Activated B cell treated with CpG ODN at 0.5 μM for 24 hours (primary cell): ENCODE measurements around the gene SNAPC5. TPM values are rescaled to one million over a fixed set of nuclear protein-coding genes. Genes with fewer than 3 reads are reported as not detected.
"Not testable (repeated sequence)": the region's sequence is repeated elsewhere in the genome, so short reads cannot be mapped to it uniquely, and the experiment has no call there.

Experiments used
- ATAC-seq: fragments of 200-7000 bp; cut with Tn5 transposase; one replicate; pipeline ENCODE4 v1.10.0; 2021; ENCODE audit warnings: low read depth, mild to moderate bottlenecking, moderate library complexity
- CTCF ChIA-PET: fragments of 350-600 bp; sonication (Branson Sonifier 250); formaldehyde crosslinking; loops from one replicate; lab custom pipeline; 2021; ENCODE audit warnings: antibody characterized with exemption; lab: Charles Lee
- POLR2A ChIA-PET: fragments of 350-600 bp; sonication (Branson Sonifier 250); formaldehyde crosslinking; loops from one replicate; lab custom pipeline; 2021; ENCODE audit warnings: antibody characterized with exemption; lab: Charles Lee
- DNase-seq: peaks from one replicate; pipeline ENCODE4 v3.0.0; 2022
- H3K27ac Mint-ChIP-seq: one replicate; pipeline ENCODE4 v1.8.0; 2020; ENCODE audit warnings: mixed read lengths
- H3K27me3 Mint-ChIP-seq: one replicate; pipeline ENCODE4 v1.8.0; 2021; ENCODE audit warnings: mixed read lengths
- H3K36me3 Mint-ChIP-seq: one replicate; pipeline ENCODE4 v1.8.0; 2021; ENCODE audit warnings: low read depth, mixed read lengths
- H3K4me1 Mint-ChIP-seq: one replicate; pipeline ENCODE4 v1.8.0; 2021; ENCODE audit warnings: mixed read lengths
- H3K4me3 Mint-ChIP-seq: one replicate; pipeline ENCODE4 v1.8.0; 2020; ENCODE audit warnings: mild to moderate bottlenecking, mixed read lengths
- H3K9me3 Mint-ChIP-seq: one replicate; pipeline ENCODE4 v1.8.0; 2020; ENCODE audit warnings: mixed read lengths
- intact Hi-C: fragments of 100-400 bp; cut with micrococcal nuclease; formaldehyde crosslinking; loops from one replicate; pipeline ENCODE4 v1.15.1; 2024
- total RNA-seq: library from RNA; stranded (reverse); gene quantifications from 2 replicates; pipeline ENCODE4 v1.2.3, GENCODE V29; 2022
- TF ChIP-seq, protein P1 (sequence below): fragments of 200-600 bp; IDR thresholded peaks from one replicate; pipeline ENCODE4 v1.8.0; 2022; ENCODE audit warnings: antibody characterized with exemption, mild to moderate bottlenecking

SNAPC5 gene
- total RNA-seq, 1 donor from 2014 or later, result 28.5 TPM

DNA sequence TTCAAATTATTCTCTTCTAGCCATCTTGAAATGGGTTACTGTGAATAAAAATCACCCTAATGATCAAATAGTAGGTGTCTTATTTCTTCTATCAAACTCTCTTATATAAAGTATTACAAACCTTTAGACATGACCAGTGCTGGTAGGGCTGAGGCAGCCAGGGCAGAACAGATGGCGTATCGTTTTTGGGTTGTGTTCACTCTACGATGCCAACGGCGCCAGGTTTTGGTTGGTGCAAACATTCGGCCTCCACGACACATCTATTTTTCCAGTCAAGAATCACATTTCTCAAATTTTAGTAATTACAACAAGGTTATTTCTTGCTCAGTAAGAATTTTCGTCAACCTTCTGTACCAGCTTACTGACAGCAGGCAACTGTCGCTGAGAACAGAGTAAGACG lies 4.9 kb upstream of the SNAPC5 start:
- TF ChIP-seq, protein P1, sequence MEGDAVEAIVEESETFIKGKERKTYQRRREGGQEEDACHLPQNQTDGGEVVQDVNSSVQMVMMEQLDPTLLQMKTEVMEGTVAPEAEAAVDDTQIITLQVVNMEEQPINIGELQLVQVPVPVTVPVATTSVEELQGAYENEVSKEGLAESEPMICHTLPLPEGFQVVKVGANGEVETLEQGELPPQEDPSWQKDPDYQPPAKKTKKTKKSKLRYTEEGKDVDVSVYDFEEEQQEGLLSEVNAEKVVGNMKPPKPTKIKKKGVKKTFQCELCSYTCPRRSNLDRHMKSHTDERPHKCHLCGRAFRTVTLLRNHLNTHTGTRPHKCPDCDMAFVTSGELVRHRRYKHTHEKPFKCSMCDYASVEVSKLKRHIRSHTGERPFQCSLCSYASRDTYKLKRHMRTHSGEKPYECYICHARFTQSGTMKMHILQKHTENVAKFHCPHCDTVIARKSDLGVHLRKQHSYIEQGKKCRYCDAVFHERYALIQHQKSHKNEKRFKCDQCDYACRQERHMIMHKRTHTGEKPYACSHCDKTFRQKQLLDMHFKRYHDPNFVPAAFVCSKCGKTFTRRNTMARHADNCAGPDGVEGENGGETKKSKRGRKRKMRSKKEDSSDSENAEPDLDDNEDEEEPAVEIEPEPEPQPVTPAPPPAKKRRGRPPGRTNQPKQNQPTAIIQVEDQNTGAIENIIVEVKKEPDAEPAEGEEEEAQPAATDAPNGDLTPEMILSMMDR, result no peak
- POLR2A ChIA-PET, result interaction anchor here (3.5 kb wide), 1 partner anchor 116 kb away, joined by 24 read pairs; the partner anchor contains the start of gene MAP2K1
- Mint-ChIP-seq H3K4me1 (peaks cover 55% of the 10 kb centered on the region), H3K27me3 (no peaks in the 10 kb centered on the region), H3K4me3 (peak overlapping the region; percentile 100), H3K27ac (peak overlapping the region; percentile 100), H3K9me3 (no peaks in the 10 kb centered on the region), H3K36me3 (peaks cover 79% of the 10 kb centered on the region)
- ATAC-seq, result no peak
- intact Hi-C loops, result loop anchor here (5.0 to 10.0 kb wide), 4 partner anchors 752 to 1332 kb away; partner anchors contain the start of genes AAGAB, C15orf61, IQCH and RNU5B-1
- CTCF ChIA-PET, result no interaction called here
- no peak for DNase-seq

DNA sequence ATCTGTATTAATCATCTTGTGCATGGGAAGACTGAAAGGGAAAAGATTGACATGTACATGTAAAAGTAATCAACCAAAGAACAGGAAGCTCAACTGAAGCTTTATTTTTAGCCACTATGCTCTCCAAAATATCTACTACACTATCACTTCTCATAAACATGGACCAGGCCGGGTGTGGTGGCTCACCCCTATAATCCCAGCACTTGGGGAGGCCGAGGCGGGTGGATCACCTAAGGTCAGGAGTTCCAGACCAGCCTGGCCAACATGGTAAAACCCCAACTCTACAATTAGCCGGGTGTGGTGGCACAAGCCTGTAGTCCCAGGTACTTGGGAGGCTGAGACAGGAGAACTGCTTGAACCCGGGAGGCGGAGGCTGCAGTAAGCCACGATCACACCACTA lies 2.8 kb upstream of the SNAPC5 start:
- Mint-ChIP-seq H3K36me3 (peaks cover 91% of the 10 kb centered on the region), H3K4me3 (peak overlapping the region; percentile 15), H3K4me1 (peaks cover 61% of the 10 kb centered on the region)
- H3K27ac Mint-ChIP-seq, DNase-seq, ATAC-seq, H3K27me3 Mint-ChIP-seq, H3K9me3 Mint-ChIP-seq, CTCF ChIA-PET: not testable (repeated sequence)
- POLR2A ChIA-PET, result interaction anchor here (1.0 kb wide), 1 partner anchor 143 kb away, joined by 4 read pairs; no protein-coding TSS in a partner anchor
- intact Hi-C loops, result loop anchor here (5.0 to 10.0 kb wide), 4 partner anchors 754 to 1334 kb away; partner anchors contain the start of genes AAGAB, C15orf61, IQCH and RNU5B-1

DNA sequence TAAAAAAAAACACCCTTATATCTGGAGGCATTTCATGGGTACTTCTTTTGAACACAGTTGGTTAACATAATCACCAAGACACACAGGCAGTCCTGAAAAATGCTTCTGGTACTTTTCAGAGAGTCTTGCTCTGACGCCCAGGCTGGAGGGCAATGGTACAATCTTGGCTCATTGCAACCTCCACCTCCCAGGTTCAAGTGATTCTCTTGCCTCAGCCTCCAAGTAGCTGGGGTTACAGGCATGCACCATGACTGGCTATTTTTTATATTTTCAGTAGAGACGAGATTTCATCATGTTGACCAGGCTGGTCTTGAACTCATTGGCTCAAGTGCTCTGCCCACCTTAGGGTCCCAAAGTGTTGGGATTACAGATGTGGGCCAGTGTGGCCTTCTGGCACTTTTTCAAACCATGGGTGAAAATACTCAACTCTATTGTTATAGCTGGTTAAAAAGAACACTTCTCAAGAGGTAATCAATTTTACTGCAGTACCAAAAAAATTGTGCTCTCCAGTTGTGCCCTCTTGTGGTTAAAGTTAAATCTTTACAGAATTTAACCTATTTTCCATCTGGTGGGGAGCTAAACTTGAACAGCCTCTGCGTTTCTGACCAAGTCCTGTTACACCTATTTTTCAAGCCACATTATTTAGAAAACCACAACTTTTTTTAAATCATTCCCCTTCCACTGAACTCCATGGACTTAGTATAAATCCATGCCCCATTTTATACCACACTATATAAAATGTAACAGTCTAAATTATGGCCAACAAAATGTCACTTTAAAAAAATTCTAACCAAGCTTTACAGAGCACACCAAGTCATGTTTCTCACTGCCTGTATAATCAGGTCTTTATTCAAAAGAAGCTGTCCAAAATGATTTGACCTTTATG lies 1.2 kb upstream of the SNAPC5 start:
- TF ChIP-seq, protein P1, result no peak
- no peak overlapping the region for H3K4me3 Mint-ChIP-seq
- DNase-seq (no peak), ATAC-seq (no peak)
- ChIA-PET POLR2A (interaction anchor here (0.6 to 3.4 kb wide), 15 partner anchors 9 to 1474 kb away, joined by 3 to 48 read pairs (median 4); partner anchors contain the start of genes MAP2K1 and TIPIN), CTCF (interaction anchor here (0.6 to 2.8 kb wide), 15 partner anchors 9 to 267 kb away, joined by 3 to 67 read pairs (median 4); partner anchors contain the start of genes DIS3L and MAP2K1)
- H3K4me1 Mint-ChIP-seq, result peaks cover 53% of the 10 kb centered on the region
- H3K9me3 Mint-ChIP-seq, result no peaks in the 10 kb centered on the region
- intact Hi-C loops, result loop anchor here (5.0 kb wide), 2 partner anchors 166 to 886 kb away; partner anchors contain the start of gene INTS14
- no peaks in the 10 kb centered on the region for H3K27me3 Mint-ChIP-seq
- H3K36me3 Mint-ChIP-seq, result peaks cover 91% of the 10 kb centered on the region
- H3K27ac Mint-ChIP-seq, result peak overlapping the region; percentile 93

DNA sequence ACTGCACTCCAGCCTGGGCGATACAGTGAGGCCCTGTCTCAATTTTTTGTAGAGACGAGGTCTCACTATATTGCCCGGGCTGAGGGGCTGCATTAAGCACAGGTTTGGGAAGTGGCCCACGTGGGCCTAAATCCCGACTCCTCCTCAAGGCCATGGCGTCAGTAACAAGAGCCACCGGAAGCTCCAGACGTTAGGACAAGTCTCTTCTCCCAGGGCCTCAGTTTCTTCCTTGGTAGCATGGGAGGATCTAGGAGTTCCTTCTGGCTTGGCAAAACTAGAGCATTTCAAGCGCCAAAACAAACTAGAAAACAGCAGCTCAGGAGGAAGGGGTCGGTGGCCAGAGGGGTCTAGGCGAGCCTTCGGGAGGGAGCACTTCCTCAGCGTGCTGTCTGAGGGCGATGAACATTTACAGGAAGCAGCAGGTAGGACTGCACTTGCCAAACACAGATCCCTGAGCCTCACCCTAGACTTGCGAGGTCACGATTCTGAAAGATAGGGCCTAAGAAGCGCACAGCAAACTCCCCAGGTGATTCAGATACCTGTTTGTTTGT lies 536 bp downstream of the SNAPC5 start:
- peaks cover 90% of the 10 kb centered on the region for H3K36me3 Mint-ChIP-seq

GRCh38 chr15:66494262-66494661 lies 3.3 kb downstream of the SNAPC5 start:
- ATAC-seq, result no peak
- Mint-ChIP-seq H3K4me1 (peaks cover 29% of the 10 kb centered on the region), H3K36me3 (peaks cover 90% of the 10 kb centered on the region), H3K27me3 (no peaks in the 10 kb centered on the region), H3K27ac (no peak overlapping the region), H3K4me3 (no peak overlapping the region), H3K9me3 (no peaks in the 10 kb centered on the region)
- no peak for DNase-seq
- POLR2A ChIA-PET, result no interaction called here
- CTCF ChIA-PET, result no interaction called here
- intact Hi-C loops, result no loop called here
- TF ChIP-seq, protein P1, result no peak

More for the DNA sequence above, 536 bp downstream of the SNAPC5 start:
- Mint-ChIP-seq H3K27me3 (no peaks in the 10 kb centered on the region), H3K4me3 (peak overlapping the region; percentile 94), H3K27ac (peak overlapping the region; percentile 93), H3K4me1 (peaks cover 38% of the 10 kb centered on the region), H3K9me3 (no peaks in the 10 kb centered on the region)
- peak; percentile 45 for ATAC-seq
- ChIA-PET CTCF (interaction anchor here (0.8 to 2.8 kb wide), 5 partner anchors 95 to 203 kb away, joined by 3 to 67 read pairs (median 4); partner anchors contain the start of gene MAP2K1), POLR2A (interaction anchor here (0.5 to 3.4 kb wide), 12 partner anchors 11 to 1213 kb away, joined by 3 to 48 read pairs (median 4); partner anchors contain the start of genes INTS14 and MAP2K1)
- TF ChIP-seq, protein P1, result no peak
- intact Hi-C loops, result loop anchor here (1.0 to 5.0 kb wide), 6 partner anchors 8 to 885 kb away; partner anchors contain the start of genes INTS14, MAP2K1, TIPIN and ZWILCH
- DNase-seq, result no peak
